HPDE6-E6E7 (cell line): ENCODE measurements around the gene ACYP2.
"Not testable (repeated sequence)": the region's sequence is repeated elsewhere in the genome, so short reads cannot be mapped to it uniquely, and the experiment has no call there.

Experiments used
- DNase-seq: peaks from one replicate; pipeline ENCODE4 v3.0.0; 2011; ENCODE audit warnings: missing footprints; ENCODE audit errors: extremely low spot score

The ACYP2 gene

DNA sequence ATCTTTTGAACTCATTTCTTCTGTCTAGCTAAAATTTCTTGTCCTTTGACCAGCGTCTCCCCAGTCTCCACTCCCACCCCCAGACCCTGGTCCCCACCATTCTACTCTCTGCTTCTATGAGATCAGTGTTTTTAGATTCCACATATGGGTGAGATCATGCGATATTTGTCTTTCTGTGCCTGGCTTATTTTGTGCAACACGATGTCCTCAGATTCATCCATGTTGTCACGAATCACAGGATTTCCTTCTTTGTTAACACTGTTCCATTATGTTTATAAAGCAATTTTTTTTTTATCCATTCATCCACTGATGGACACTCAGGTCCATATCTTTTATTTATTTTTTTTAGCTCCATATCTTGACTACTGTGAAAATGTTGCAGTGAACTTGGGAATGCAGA lies 16.0 kb upstream of the ACYP2 start:
- DNase-seq: no peak

DNA sequence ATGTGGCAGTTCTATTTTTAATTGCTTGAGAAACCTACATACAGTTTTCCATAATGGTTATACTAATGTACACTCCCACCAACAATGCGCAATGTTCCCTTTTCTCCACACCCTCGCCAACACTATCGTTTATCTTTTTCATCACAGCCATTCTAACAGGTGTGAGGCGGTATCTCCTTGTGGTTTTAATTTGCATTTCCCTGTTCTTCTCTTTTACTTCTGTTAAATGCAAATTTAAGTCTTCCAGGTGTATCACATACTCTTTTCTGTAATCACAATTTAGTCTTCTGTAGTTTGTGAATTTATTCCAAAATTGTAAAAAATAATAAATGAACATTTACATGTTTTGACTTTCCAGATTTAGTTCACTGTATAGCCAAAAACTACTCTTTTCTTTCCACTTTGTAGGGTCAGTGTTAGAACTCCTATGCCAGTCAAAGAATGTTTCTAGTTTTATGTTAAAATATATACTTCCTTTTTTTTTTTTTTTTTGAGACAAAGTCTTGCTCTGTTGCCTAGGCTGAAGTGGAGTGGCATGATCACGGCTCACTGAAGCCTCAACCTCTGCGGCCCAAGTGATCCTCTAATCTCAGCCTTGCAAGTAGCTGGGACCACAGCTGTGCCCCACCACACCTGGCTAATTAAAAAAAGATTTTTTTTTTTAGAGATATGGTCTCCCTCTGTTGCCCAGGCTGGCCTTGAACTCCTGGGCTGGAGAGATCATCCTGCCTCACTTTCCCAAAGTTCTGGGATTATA lies 15.4 kb upstream of the ACYP2 start:
- no peak for DNase-seq

DNA sequence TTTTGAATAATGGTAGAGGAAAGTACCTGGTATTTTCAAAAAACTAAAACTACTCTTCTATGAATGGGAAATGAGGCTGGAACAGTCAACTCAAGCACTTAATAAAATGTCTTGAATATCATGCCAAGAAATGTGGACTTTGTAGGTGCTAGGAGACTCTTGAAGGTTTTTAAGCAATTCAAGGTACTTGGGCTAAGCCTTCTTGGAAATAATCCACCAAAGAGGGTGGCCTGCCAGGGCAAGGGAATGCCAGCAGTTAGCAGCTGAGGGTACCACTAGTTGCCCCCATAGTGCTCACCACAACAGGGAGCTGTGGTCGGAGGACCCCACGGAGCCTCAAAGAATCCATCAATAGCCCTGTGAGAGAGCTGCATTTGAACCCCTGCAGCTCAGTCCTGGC lies 14.6 kb upstream of the ACYP2 start:
- DNase-seq: no peak

DNA sequence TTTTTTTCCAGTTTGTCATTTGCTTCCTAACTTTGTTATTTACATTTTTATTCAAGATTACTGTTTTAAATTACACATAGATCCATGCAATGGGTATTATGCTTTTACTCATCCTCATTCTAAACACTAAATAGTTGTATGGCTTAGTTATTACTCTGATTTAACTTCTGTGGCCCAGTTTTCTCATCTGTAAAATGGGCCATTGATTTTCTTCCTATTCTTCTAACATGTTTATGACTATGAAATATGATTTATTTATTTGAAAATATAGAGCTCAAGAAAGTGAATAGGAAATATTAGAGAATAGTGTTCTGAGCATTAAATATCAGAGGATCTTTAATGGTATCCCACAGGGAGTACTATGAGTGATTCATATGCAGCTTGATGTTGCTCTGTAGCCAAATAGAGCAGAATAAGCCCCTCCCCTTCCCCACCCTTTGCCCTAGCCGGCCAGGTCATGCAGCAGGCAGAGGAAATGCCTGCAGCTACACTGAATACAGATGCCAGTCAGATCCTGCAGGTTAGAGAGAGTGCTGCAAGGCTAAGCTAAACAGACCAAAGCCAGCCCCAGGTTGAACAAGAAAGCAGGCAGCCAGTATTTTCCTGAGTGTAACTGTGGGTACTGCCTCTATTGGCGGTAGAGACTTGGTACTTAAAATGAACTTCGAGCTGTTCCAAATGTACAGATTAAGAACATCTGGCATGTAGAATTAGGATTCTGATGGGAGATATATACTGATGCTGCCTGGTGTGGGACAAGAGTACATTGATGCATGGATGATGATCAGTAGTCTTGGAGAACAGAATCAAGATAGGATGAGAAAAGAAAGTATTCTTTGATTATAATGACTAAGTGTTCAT lies 11.7 kb upstream of the ACYP2 start:
- peak; percentile 83 for DNase-seq

DNA sequence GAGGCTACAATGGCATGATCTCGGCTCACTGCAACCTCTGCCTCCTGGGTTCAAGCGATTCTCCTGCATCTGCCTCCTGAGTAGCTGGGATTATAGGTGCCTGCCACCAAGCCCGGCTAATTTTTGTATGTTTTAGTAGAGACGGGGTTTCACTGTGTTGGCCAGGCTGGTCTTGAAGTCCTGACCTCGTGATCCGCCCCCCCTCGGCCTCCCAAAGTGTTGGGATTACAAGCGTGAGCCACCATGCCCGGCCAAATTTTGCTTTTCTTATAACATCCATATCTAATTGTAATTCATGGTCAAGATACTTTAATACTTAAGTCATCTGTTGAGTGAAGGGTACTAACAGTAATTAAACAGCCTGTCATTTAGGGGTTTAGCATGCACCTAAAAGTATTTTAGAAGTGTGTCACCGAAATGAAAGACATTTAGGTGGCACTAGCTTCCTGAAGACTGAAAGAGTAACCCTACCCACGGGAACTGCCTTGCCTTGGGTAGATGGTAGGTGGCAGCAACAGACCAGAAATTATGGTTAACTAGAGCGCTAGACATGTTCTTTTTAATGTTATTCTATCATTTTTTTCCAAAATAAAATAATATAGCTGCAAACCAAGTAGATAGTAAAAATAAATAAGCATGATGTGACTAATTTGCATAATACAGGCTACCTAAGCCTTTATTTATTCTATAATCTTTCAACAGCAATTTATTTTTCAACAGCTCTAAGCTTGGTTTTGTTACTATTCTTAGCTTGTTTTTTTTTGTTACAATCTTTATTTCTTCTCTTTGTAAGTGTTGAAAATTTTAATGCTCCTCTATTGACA lies 8.6 kb upstream of the ACYP2 start:
- peak; percentile 48 for DNase-seq

DNA sequence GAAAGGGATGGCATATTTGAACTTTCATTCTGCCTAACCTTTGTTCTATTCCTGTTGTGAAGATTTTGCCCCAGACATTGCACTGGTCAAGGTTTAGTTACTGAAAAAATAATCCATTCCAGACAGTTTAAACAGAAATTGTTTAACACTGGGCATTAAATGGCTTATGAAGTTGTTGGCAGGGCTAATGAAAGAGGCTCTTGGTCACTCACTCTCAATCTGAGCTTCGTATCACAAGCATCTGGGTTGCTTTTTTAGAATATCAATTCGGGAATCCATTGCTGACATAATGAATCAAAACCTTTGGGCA lies 8.0 kb upstream of the ACYP2 start:
- DNase-seq: no peak

DNA sequence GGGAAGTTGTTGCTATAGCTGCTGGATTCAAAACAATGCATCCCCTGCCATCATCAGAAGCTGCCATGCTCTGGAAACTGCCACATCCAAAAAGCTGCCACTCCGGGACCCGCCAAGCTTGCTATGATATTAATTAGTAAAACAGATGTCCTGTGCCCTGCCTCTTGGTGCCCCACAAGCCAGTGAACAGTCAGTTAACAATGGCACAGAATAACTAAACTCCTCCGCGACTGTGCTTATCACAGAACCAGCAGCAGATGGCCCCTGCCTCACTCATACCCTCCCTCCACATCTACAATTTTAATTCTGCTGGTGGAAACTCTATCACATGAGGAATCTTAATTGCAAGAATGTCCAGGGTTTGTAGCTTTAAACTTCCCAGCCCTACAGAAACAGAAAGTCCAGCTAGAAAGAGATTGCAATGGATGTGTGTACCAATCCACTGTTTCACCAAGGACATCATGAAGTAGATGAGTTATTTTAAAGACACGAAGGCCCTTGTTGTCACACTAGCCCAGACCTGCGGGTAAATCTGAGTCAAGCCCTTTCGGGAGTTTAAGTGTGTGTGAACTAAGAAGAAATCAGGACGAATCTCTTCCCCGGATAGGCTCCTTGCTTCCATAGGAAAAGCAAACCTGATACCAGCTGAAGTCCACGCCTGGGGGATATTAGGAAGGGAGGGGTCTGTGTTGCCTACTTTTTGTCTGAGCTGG lies 7.4 kb upstream of the ACYP2 start:
- no peak for DNase-seq

DNA sequence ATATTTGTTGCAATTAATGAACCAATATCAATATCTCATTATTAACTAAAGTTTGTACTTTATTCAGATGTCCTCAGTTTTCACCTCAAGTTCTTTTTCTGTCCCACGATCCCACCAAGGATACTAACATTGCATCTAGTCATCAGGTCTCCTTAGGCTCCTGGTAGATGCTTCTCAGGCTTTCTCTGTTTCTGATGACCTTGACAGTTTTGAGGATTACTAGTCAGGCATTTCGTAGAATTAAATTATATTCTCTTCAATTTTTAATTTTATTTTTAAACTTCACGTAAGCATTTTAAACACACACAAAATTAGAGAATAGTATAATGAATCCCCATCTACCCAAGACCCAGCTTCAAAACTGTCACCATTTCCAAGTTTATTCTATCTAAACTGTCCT lies 5.6 kb upstream of the ACYP2 start:
- DNase-seq: no peak

DNA sequence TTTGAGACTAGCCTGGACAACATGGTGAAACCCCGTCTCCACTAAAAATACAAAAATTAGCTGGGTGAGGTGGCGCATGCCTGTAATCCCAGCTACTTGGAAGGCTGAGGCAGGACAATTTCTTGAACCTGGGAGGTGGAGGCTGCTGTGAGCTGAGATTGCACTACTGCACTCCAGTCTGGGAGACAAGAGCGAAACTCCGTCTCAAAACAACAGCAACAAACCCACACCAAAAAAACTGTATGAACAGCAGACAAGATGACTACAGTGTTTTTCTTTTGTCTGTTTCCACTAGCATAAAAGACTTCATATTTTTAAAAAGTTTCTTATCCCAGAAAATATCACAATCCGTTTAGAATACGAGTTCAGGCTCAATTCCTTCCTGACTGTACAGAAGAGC lies 936 bp upstream of the ACYP2 start:
- not testable (repeated sequence) for DNase-seq

DNA sequence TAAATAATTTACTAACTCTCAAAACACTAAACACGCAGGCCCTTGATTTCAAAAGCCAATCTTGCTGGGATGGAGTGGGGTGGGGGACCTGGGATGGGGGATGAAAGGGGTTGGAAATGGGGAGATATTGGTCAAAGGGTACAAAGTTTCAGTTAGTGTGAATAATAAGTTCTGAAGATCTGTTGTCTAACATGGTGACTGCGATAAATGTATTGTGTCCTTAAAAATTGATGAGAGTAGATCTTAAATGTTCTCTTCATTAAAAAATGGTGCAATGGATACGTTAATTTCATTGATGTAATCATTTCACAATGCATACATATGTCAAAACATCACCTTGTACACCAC lies 505 bp upstream of the ACYP2 start:
- DNase-seq: no peak

DNA sequence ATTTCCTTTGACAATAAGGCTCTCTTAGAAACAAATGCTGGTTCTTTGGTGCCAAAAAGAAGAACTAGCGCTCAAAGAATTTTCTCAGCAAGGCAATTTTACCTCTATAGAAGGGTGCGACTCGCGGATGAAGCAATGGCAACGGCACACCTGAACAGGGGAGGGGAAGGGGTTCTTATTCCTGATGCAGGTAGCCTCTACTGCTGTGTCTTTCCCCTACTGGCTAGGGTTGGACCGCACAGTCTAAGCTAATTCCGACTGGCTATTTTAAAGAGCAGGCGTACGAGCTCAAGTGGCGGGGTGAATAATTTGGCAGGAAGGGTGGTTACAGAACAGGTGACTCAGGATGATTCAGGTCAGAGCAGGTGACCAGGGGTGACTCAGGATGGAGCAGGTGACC lies 1.2 kb downstream of the ACYP2 start:
- not testable (repeated sequence) for DNase-seq

DNA sequence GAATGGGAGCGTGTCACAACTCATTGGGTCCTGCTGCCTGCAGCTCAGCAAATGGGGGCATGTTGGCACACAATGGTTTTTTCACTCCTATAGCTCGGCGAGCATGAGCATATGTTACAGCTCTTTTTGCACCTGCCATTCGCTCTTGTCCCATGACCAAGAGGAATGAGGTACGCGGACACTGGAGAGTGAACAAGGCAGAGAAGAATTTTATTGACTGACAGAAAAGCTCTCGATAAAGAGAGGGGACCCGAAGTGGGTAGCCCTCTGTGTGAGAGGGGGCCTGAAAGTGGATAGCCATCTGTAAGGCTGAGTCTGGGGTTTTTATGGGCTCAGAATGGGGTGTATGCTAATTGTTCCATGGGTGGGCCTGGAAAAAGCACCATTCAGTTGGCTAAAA lies 5.5 kb downstream of the ACYP2 start:
- no peak for DNase-seq

DNA sequence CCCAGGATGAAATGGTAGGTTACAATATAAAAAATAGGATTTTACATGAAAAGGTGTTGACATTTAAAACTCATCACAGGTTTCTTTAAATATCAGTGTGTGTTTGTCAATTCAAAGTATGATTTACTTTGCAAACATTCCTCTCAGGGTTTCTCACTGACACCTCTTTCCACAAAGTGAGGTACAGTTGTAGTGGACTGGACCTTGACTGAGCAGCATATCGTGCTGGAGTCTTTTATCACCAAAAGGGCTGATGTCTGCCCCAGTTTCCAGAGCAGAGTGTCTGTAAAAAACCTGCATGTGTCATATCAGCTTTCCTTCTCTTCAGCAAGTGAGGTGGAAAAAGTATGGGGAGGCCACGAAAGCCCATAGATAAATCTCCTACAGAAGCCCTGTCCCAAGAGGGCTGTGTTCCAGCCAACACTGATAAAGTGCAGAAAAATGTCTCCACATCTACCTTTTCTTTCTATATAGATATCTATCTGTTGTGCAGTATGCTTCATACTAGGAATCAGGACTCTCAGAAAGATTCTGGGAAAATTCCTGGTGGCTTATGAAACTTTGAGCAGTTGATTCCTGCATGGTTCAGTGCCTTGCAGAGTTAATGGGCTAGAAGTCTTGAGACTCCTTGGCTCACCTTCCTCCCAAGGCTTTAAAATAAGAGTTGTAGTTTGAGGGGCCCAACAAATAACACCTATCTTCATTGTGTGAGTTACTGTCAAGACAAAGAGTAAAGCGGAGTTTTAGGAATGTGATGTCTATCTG lies 6.9 kb downstream of the ACYP2 start:
- no peak for DNase-seq

DNA sequence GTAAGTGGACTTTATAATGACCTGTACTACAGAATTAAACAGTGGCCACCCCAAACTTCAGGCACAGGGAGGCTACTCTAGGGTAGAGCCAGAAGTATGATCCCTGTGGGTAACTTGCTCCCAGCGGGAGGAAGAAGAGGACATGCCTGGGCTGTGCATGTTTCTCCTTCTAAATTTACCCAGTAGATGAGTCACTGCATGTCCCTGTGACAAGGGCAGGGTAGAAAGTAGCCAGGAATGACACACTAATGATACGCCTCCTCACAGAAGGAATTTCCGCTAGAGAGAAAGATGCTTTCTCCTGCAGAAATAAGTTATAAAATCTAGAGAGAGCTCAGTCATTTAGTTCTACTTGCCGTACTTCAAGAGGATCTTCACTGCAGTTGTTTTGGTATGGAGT lies 7.5 kb downstream of the ACYP2 start:
- peak; percentile 48 for DNase-seq

DNA sequence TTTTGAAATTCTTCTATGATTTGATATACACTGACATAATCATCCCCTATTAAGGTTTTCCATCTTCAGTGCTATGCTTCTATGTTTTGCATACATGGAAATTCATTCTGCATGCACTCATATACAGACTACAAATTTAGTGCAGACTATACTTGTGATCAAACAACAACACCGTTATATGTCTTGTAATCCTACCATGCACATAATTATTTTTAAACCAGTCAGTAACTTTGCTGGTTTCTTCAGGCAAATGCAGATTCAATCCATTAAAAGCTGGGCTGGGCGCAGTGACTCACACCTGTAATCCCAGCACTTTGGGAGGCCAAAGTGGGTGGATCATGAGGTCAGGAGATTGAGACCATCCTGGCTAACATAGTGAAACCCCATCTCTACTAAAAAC lies 11.8 kb downstream of the ACYP2 start:
- DNase-seq: not testable (repeated sequence)

DNA sequence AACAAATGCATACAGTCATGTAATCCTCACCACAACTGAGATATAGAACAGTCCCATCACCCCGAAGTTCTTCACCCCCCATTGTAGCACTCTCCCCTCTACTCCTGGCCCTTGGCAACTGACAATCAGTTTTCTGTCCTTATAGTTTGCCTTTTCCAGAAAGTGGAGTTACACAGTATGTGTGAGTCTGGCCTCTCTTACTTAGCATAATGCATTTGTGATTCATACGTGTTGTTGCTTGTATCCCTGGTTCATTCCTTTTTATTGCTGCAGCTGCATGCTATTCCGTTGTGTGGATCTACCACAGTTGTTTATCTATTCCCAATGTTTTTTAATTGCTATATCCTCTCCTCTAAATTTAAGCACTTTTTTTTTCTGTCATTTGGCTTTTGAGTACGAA lies 17.6 kb downstream of the ACYP2 start:
- DNase-seq: no peak

DNA sequence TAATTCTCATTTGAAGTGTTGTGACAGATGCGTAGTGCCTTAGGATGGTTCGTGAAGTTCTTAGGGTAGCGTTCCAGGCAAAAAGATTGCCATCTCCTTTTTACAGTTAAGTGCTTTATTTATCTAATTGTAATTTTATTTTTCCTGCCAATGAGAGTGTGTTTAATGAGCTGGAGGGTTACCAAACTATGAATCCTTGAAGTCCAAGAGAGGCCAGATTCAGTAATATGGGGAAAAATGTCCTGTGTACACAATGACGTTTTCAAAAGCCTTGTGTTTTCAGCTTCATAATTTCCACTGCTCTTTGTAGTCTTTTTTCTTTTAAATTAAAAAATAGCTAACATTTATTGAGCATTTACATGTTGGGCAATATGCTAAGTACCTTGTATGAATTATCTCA lies 23.8 kb downstream of the ACYP2 start:
- no peak for DNase-seq

DNA sequence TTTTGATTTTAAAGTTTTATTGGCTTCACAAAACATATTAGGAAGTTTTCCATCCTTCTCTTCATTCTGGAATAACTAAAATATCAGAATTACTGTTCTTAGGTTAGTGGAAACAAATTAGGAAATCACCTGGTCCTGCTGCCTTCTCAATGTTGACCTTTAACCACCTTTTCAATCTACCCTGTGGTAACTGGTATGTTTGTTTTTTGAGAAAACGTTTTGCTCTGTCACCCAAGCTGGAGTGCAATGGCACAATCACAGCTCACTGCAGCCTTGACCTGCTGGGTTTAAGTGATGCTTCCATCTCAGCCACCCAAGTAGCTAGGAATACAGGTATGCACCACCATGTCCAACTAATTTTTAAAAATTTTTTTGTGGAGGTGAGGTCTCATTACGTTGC lies 28.4 kb downstream of the ACYP2 start:
- DNase-seq: no peak

DNA sequence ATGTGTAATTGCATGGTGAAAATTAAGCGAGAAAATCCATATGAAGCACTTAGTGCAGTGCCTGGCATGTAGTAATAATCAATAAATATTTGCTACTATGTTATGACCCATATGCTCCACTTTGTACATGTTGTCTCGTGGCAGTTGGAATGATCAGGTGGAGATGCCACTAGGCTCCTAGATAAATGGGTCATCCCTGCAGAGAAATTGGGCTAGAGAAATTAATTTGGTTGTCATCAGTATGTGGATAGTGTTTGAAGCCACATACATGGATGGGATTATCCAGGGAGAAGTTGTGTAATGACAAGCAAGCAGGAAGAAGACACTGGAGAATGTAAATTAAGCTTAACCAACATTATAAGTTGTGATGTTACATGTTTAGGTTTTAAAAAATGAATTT lies 33.0 kb downstream of the ACYP2 start:
- DNase-seq: no peak

DNA sequence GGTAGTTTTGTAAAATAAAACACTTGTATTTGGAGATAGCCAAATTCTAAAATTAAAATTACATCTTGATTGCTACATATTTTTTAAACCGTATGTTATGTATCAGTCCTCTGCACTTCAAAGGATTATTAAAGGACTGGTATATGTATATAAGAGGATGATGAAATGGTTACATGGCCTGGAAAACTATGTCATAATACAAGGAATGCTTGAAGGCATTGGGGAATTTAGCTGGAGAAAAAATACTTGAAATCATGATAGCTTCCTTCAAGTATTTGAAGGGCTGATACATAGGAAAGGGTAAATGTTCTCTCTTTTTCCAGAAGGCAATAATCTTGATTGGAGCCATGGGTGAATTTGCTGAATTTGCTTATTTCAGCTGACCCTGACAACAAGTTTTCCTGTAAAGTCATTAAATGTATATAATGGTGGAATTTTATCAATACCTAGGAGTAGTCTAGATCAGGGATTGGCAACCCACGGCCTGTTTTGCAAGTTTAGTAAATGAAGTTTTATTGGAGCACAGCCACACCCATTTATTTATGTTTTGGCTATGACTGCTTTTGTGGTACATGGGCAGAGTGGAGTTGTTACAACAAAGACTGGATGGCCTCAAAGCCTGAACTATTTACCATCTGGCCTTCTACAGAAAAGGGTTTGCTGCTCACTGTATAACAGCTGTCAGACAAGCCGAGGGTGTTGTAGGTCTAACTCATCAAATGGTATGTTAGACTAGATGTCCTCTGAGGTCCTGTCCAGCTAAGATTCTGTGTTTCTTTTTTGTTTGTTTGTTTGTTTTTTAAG lies 34.4 kb downstream of the ACYP2 start:
- no peak for DNase-seq
